Measurements from ENCODE around the gene TBC1D3B.

Gene TBC1D3B

GRCh38 chr17:36135465-36135864 lies 41.0 kb downstream of the TBC1D3B start:
- no peaks in the 10 kb centered on the region for H4K20me1 ChIP-seq (ENCODE audit: insufficient read depth)
- H2AFZ ChIP-seq (ENCODE audit: low read depth) = no peak overlapping the region
- H3K36me3 ChIP-seq (ENCODE audit: insufficient read depth) = no peaks in the 10 kb centered on the region
- H3K79me2 ChIP-seq (ENCODE audit: insufficient read depth, low read depth) = no peaks in the 10 kb centered on the region
- no peak overlapping the region for H3K4me3 ChIP-seq (IDR thresholded peaks at IDR 0.05; ENCODE audit: insufficient read depth, low read depth, low read length)
- no peak overlapping the region for H3K9ac ChIP-seq
- H3K27me3 ChIP-seq (ENCODE audit: insufficient read depth, low read depth) = no peaks in the 10 kb centered on the region
- peaks cover 8% of the 10 kb centered on the region for H3K4me1 ChIP-seq (ENCODE audit: low read depth, poor library complexity, severe bottlenecking)
- H3K27ac ChIP-seq = no peak overlapping the region
- TF ChIP-seq, protein P1, sequence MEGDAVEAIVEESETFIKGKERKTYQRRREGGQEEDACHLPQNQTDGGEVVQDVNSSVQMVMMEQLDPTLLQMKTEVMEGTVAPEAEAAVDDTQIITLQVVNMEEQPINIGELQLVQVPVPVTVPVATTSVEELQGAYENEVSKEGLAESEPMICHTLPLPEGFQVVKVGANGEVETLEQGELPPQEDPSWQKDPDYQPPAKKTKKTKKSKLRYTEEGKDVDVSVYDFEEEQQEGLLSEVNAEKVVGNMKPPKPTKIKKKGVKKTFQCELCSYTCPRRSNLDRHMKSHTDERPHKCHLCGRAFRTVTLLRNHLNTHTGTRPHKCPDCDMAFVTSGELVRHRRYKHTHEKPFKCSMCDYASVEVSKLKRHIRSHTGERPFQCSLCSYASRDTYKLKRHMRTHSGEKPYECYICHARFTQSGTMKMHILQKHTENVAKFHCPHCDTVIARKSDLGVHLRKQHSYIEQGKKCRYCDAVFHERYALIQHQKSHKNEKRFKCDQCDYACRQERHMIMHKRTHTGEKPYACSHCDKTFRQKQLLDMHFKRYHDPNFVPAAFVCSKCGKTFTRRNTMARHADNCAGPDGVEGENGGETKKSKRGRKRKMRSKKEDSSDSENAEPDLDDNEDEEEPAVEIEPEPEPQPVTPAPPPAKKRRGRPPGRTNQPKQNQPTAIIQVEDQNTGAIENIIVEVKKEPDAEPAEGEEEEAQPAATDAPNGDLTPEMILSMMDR (conservative IDR thresholded peaks at IDR 0.05; ENCODE audit: low read depth, low read length) = no peak
- H3K4me2 ChIP-seq = no peak overlapping the region

- TF ChIP-seq, protein P1 (conservative IDR thresholded peaks at IDR 0.05; ENCODE audit: low read depth, low read length) = no peak
- no peak overlapping the region for H2AFZ ChIP-seq (ENCODE audit: low read depth)
Observed at GRCh38 chr17:36133602-36134236, 42.7 kb downstream of the TBC1D3B start.

GRCh38 chr17:36132421-36132831 lies 44.0 kb downstream of the TBC1D3B start:
- no peak overlapping the region for H3K9ac ChIP-seq
- peaks cover 8% of the 10 kb centered on the region for H3K4me1 ChIP-seq (ENCODE audit: low read depth, poor library complexity, severe bottlenecking)
- no peak overlapping the region for H3K4me2 ChIP-seq
- no peaks in the 10 kb centered on the region for H3K27me3 ChIP-seq (ENCODE audit: insufficient read depth, low read depth)
- no peak overlapping the region for H3K27ac ChIP-seq
- H3K79me2 ChIP-seq (ENCODE audit: insufficient read depth, low read depth) = no peaks in the 10 kb centered on the region
- no peaks in the 10 kb centered on the region for H3K36me3 ChIP-seq (ENCODE audit: insufficient read depth)
- H3K4me3 ChIP-seq (IDR thresholded peaks at IDR 0.05; ENCODE audit: insufficient read depth, low read depth, low read length) = no peak overlapping the region
- no peak overlapping the region for H2AFZ ChIP-seq (ENCODE audit: low read depth)
- no peaks in the 10 kb centered on the region for H4K20me1 ChIP-seq (ENCODE audit: insufficient read depth)
- TF ChIP-seq, protein P1 (conservative IDR thresholded peaks at IDR 0.05; ENCODE audit: low read depth, low read length) = no peak

More at GRCh38 chr17:36133602-36134236, 42.7 kb downstream of the TBC1D3B start:
- H3K4me2 ChIP-seq = no peak overlapping the region
- no peaks in the 10 kb centered on the region for H3K36me3 ChIP-seq (ENCODE audit: insufficient read depth)
- H3K27ac ChIP-seq = no peak overlapping the region
- no peaks in the 10 kb centered on the region for H3K27me3 ChIP-seq (ENCODE audit: insufficient read depth, low read depth)
- H3K4me3 ChIP-seq (IDR thresholded peaks at IDR 0.05; ENCODE audit: insufficient read depth, low read depth, low read length) = no peak overlapping the region
- H4K20me1 ChIP-seq (ENCODE audit: insufficient read depth) = no peaks in the 10 kb centered on the region
- H3K4me1 ChIP-seq (ENCODE audit: low read depth, poor library complexity, severe bottlenecking) = peaks cover 8% of the 10 kb centered on the region
- no peak overlapping the region for H3K9ac ChIP-seq
- H3K79me2 ChIP-seq (ENCODE audit: insufficient read depth, low read depth) = no peaks in the 10 kb centered on the region

DNA sequence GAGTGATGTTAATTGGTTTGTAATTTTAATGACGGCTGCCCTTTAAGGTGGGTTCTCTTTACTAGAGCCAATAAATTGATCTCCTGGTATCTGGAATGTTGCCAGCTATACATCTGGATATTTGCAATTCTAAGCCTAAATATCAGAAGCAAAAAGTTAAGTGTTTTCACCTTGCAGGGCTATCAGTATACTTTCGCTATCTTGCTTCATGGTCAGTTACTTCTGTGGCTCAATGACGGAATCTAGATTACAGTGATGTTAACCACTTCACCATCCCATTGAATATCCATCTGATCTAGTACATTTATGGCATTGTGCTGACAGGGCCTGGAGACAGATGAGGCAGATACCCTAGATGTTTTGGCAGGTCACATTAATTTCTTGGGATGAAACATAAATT lies 44.5 kb downstream of the TBC1D3B start:
- H2AFZ ChIP-seq (ENCODE audit: low read depth) = no peak overlapping the region
- H3K9ac ChIP-seq = no peak overlapping the region
- TF ChIP-seq, protein P1 (conservative IDR thresholded peaks at IDR 0.05; ENCODE audit: low read depth, low read length) = no peak
- H3K27me3 ChIP-seq (ENCODE audit: insufficient read depth, low read depth) = no peaks in the 10 kb centered on the region
- no peak overlapping the region for H3K4me3 ChIP-seq (IDR thresholded peaks at IDR 0.05; ENCODE audit: insufficient read depth, low read depth, low read length)
- no peaks in the 10 kb centered on the region for H4K20me1 ChIP-seq (ENCODE audit: insufficient read depth)
- no peaks in the 10 kb centered on the region for H3K36me3 ChIP-seq (ENCODE audit: insufficient read depth)
- H3K79me2 ChIP-seq (ENCODE audit: insufficient read depth, low read depth) = no peaks in the 10 kb centered on the region
- H3K4me2 ChIP-seq = no peak overlapping the region
- H3K4me1 ChIP-seq (ENCODE audit: low read depth, poor library complexity, severe bottlenecking) = peaks cover 8% of the 10 kb centered on the region
- H3K27ac ChIP-seq = no peak overlapping the region

Measured in KMS-11 (cell line).